Peyer's patch (tissue), 4 donors: Measurements from ENCODE around the gene PBX4. TPM values are rescaled to one million over a fixed set of nuclear protein-coding genes. Genes with fewer than 3 reads are reported as not detected.
"Not testable (repeated sequence)": the region's sequence is repeated elsewhere in the genome, so short reads cannot be mapped to it uniquely, and the experiment has no call there.

Source experiments
- DNase-seq, 3 donors: peaks; one replicate each; pipeline ENCODE4 v3.0.0-alpha.2; 2017 to 2019
- H3K27ac ChIP-seq, 4 donors: fragments of 200-600 bp; sonication (generic); one replicate each; pipeline ENCODE4 v1.5.1; 2016 to 2019
- H3K27me3 ChIP-seq, 2 donors: fragments of 200-600 bp; sonication (generic); one replicate each; pipeline ENCODE4 v1.5.1; 2019
- H3K36me3 ChIP-seq, 3 donors: fragments of 200-600 bp; sonication (generic); one replicate each; pipeline ENCODE4 v1.5.1; 2016 to 2019
- H3K4me1 ChIP-seq, 4 donors: fragments of 200-600 bp; sonication (generic); one replicate each; pipeline ENCODE4 v1.5.1; 2016 to 2019
- H3K4me3 ChIP-seq, 4 donors: fragments of 200-600 bp; sonication (generic); 1 replicate in 3 of 4; 2 replicates in 1 of 4; pipeline ENCODE4 v1.5.1; 2016 to 2019; ENCODE audit warnings: mild to moderate bottlenecking in 1 of 4
- H3K9me3 ChIP-seq, 4 donors: fragments of 200-600 bp; sonication (generic); one replicate each; pipeline ENCODE4 v1.5.1; 2016 to 2019; ENCODE audit warnings: mild to moderate bottlenecking in 1 of 4
- CTCF ChIP-seq, 6 experiments: fragments of 450-650 bp in 4 of 6; fragments of 200-600 bp in 2 of 6; sonication (generic) in 1 of 6; IDR thresholded peaks; one replicate each; pipeline ENCODE4 v1.5.1; 2017 to 2019; ENCODE audit warnings: antibody characterized with exemption in 6 of 6, mild to moderate bottlenecking in 3 of 6, moderate library complexity in 1 of 6
- POLR2A ChIP-seq, 2 donors: fragments of 450-650 bp; IDR thresholded peaks; one replicate each; pipeline ENCODE4 v1.5.1; 2017; ENCODE audit warnings: antibody characterized with exemption in 2 of 2, mild to moderate bottlenecking in 2 of 2, moderate library complexity in 2 of 2
- total RNA-seq, 4 donors: library from RNA; depleted of rRNA; stranded (reverse); fragments of >200 nt; gene quantifications; one replicate each; pipeline ENCODE4 v1.1.0, GENCODE V29; 2016

PBX4 gene
- total RNA-seq, 4 donors from 2014 or later, result 6.8 to 23.1 (median 14.1) TPM

- peaks cover 0 to 9% (median 3%) of the 10 kb centered on the region in 4 donors for H3K4me1 ChIP-seq
- TF ChIP-seq CTCF (IDR thresholded peaks at IDR 0.05), result no peak
- H3K36me3 ChIP-seq, result no peaks in the 10 kb centered on the region
- DNase-seq, result no peak
- peak overlapping the region in 2 of 4 donors; percentile 19 to 80 for H3K27ac ChIP-seq
- H3K9me3 ChIP-seq, result no peaks in the 10 kb centered on the region
- H3K27me3 ChIP-seq, result no peaks in the 10 kb centered on the region
- peak overlapping the region in 2 of 4 donors; percentile 48 to 74 for H3K4me3 ChIP-seq
Observed at GRCh38 chr19:19619181-19619848, 828 bp upstream of the PBX4 start.

DNA sequence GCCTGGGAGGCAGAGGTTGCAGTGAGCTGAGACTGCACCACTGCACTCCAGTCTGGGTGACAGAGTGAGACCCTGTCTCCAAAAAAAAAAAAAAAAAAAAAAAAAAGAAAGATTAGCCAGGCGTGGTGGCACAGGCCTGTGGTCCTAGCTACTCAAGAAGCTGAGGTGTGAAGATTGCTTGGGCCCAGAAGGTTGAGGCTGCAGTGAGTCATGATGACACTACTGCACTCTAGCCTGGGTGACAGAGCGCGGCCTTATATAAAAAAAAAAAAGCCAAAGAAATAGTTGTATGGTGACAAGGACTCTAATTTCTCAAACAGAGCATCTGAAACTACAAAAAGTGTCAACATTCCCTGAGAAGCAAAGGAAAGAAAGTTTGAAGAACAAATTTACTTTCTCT is 3.4 kb downstream of the PBX4 start:
- no peaks in the 10 kb centered on the region for H3K27me3 ChIP-seq
- no peaks in the 10 kb centered on the region for H3K9me3 ChIP-seq
- H3K4me1 ChIP-seq, result peaks cover 0 to 14% (median 3%) of the 10 kb centered on the region in 4 donors
- no peak for TF ChIP-seq POLR2A (IDR thresholded peaks at IDR 0.05)
- no peak for TF ChIP-seq CTCF (IDR thresholded peaks at IDR 0.05)
- H3K27ac ChIP-seq, result no peak overlapping the region
- no peak for DNase-seq
- H3K36me3 ChIP-seq, result no peaks in the 10 kb centered on the region
- no peak overlapping the region for H3K4me3 ChIP-seq

DNA sequence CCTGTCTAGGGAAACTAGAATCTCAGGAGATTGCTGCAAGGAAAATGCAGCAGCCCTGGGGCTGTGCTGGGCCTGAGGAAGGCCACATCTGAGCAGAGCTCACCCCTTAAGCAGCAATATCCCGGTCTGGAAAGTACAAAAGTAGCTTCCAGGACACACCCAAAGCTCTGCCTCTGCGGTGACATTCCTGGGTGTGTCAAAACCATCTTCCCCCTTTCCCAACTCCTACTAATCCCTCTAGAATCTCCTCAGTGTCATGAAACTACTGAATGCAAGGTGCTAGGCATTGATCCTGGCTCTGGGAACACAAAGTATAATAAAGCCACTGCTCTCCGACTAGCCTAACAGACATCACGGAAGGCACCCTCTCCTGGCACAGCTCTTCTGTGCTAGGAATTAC is 5.0 kb downstream of the PBX4 start:
- TF ChIP-seq POLR2A (IDR thresholded peaks at IDR 0.05) (no peak), CTCF (IDR thresholded peaks at IDR 0.05) (no peak)
- no peaks in the 10 kb centered on the region for H3K36me3 ChIP-seq
- no peak overlapping the region for H3K27ac ChIP-seq
- H3K9me3 ChIP-seq, result no peaks in the 10 kb centered on the region
- H3K27me3 ChIP-seq, result no peaks in the 10 kb centered on the region
- no peak overlapping the region for H3K4me3 ChIP-seq
- DNase-seq, result no peak
- H3K4me1 ChIP-seq, result peaks cover 0 to 5% (median 0%) of the 10 kb centered on the region in 4 donors

GRCh38 chr19:19610376-19611202 is 7.9 kb downstream of the PBX4 start:
- no peaks in the 10 kb centered on the region for H3K9me3 ChIP-seq
- no peaks in the 10 kb centered on the region for H3K27me3 ChIP-seq
- TF ChIP-seq CTCF (IDR thresholded peaks at IDR 0.05), result no peak
- no peak for TF ChIP-seq POLR2A (IDR thresholded peaks at IDR 0.05)
- H3K27ac ChIP-seq, result no peak overlapping the region
- peaks cover 0 to 5% (median 0%) of the 10 kb centered on the region in 4 donors for H3K4me1 ChIP-seq
- DNase-seq, result no peak
- no peak overlapping the region for H3K4me3 ChIP-seq
- H3K36me3 ChIP-seq, result no peaks in the 10 kb centered on the region

GRCh38 chr19:19606686-19607085 is 11.8 kb downstream of the PBX4 start:
- H3K4me1 ChIP-seq, H3K27me3 ChIP-seq, DNase-seq, H3K9me3 ChIP-seq, H3K36me3 ChIP-seq: not testable (repeated sequence)
- Histone ChIP-seq H3K27ac (peak overlapping the region; percentile 46 to 90 (median 70)), H3K4me3 (peak overlapping the region in 2 of 4 donors; percentile 28 to 35)

- no peaks in the 10 kb centered on the region for H3K9me3 ChIP-seq
- no peaks in the 10 kb centered on the region for H3K27me3 ChIP-seq
- peak; percentile 64 to 79 for TF ChIP-seq POLR2A (IDR thresholded peaks at IDR 0.05)
- TF ChIP-seq CTCF (IDR thresholded peaks at IDR 0.05), result no peak
- no peaks in the 10 kb centered on the region for H3K36me3 ChIP-seq
- peak overlapping the region in 2 of 4 donors; percentile 28 to 35 for H3K4me3 ChIP-seq
- H3K27ac ChIP-seq, result peak overlapping the region; percentile 46 to 90 (median 70)
- peaks cover 0 to 5% (median 0%) of the 10 kb centered on the region in 4 donors for H3K4me1 ChIP-seq
- DNase-seq, result peak in 2 of 3 donors; percentile 79 to 85
Observed at GRCh38 chr19:19606021-19606420, 12.5 kb downstream of the PBX4 start.
